GM12873 (cell line): ENCODE results near the gene AUTS2.

Experiments used
- TF ChIP-seq, protein P1 (sequence below): IDR thresholded peaks from 2 replicates; pipeline ENCODE4 v1.5.1; 2012; ENCODE audit warnings: low read depth, mild to moderate bottlenecking, moderate library complexity, low read length, control low read depth; ENCODE audit not compliant: insufficient read depth; ENCODE audit errors: missing control alignments

AUTS2 gene

DNA sequence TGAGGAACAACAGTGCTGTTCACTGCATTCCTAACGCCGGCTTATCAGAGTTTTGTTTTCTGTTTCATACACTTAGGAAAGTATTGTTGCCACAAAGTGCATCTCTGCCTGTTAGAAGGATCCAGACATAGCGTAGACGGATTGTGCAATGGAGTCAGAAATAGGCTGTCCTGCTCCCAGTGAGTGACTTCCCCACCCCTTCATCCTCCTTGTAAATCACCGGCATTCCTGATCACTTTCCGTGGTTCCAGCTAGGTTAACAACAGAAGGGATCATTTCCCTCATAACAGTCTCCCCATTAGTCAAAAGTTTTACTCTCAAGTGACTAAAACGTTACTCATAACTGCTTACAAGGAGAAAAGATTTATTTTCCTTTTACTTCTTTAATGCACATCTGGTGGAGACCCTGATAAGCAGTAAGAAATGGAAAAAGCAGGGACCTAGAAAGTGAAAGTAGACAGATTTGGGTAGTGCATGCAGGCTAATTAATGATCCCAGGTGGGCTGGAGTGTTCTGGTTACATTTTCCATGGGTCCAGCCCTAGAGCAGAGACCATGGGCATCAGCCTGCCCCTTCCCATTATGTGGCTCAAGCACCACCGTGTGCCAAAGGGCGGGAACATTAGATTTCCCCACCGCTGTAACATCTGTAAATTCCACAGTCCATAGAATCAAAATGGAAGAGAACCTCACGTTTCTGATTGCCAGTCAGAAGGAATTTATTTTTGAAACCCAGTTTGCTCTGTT lies 1138.6 kb downstream of the AUTS2 start:
- TF ChIP-seq, protein P1, sequence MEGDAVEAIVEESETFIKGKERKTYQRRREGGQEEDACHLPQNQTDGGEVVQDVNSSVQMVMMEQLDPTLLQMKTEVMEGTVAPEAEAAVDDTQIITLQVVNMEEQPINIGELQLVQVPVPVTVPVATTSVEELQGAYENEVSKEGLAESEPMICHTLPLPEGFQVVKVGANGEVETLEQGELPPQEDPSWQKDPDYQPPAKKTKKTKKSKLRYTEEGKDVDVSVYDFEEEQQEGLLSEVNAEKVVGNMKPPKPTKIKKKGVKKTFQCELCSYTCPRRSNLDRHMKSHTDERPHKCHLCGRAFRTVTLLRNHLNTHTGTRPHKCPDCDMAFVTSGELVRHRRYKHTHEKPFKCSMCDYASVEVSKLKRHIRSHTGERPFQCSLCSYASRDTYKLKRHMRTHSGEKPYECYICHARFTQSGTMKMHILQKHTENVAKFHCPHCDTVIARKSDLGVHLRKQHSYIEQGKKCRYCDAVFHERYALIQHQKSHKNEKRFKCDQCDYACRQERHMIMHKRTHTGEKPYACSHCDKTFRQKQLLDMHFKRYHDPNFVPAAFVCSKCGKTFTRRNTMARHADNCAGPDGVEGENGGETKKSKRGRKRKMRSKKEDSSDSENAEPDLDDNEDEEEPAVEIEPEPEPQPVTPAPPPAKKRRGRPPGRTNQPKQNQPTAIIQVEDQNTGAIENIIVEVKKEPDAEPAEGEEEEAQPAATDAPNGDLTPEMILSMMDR, result no peak

DNA sequence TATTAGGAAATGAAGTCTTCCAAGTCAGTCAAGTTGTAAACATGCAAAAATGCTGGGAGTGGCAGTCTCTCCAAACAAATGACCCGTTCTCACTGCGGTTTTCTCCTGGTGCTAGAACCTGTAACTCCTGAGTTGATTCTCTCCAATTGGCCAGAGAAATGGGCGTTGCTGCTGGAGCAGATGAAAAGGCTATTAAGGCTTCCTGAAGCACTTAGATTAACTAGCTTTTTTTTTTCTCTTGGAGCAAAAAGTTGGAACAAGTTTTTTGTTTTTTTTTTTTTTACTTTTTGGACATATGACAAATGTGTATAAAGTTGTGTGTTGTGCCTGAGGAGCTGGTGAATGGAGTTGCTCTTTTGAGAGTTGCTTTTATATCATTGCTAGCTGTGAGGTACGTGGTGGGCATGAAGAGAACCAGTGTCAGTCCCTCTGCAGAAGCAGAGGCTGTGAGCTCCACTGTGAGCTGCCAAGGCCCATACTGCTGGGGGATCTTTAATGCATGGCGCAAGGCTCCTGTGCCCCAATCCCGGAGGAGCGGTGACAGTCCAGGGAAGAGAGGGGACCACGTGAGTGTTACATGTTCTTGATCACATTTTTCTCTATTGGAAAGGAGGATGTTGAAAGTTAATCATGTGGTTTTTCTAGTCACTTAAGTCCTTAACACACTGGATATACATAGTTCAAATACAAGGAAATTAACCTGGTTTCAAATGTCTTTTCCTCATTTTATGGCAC lies 1140.0 kb downstream of the AUTS2 start:
- TF ChIP-seq, protein P1, result no peak

DNA sequence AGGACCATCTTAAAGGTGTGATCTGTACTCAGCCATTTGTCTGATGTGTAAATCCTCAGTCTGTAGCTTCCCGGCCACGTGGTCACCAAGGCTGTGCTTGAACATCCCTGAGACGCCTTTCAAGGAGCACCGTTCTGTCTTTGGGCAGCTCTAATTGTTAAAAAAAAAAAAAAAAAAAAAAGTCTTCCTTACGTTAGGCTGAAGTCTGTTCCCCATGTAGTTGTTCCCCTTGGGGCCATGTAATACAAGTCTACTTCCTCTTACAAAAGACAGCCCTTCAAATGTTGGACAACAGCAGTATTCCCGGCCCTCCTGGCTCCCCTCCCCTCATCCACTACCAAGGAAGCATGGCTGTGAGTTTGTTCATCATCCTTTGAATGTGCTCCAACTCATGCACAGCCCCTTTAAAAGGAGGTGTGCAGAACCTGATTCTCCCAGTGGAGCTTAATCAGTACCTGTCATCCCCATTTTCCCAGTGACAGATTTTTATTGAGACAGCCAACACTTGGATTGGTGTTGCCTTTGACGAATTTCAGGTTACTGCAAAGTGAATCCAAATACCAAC lies 1141.5 kb downstream of the AUTS2 start:
- TF ChIP-seq, protein P1, result no peak

DNA sequence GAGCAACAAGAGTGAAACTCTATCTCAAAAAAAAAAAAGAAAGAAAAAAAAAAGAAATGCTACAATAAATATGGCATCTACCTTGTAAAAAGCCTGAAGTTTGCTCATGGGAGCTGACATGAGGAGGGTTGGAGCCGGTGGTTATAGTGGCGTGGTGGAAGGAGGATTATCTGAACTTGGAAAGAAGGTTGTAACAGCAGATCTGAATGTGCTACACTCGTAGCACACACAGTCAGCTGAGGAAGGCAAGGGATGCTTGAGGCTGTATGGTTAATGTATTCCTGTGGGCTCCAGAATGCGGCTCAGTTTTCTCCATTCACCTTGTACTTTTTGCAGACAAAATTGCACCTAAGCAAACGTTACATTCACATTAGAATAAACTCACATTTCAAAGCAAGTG lies 1143.4 kb downstream of the AUTS2 start:
- TF ChIP-seq, protein P1, result no peak

DNA sequence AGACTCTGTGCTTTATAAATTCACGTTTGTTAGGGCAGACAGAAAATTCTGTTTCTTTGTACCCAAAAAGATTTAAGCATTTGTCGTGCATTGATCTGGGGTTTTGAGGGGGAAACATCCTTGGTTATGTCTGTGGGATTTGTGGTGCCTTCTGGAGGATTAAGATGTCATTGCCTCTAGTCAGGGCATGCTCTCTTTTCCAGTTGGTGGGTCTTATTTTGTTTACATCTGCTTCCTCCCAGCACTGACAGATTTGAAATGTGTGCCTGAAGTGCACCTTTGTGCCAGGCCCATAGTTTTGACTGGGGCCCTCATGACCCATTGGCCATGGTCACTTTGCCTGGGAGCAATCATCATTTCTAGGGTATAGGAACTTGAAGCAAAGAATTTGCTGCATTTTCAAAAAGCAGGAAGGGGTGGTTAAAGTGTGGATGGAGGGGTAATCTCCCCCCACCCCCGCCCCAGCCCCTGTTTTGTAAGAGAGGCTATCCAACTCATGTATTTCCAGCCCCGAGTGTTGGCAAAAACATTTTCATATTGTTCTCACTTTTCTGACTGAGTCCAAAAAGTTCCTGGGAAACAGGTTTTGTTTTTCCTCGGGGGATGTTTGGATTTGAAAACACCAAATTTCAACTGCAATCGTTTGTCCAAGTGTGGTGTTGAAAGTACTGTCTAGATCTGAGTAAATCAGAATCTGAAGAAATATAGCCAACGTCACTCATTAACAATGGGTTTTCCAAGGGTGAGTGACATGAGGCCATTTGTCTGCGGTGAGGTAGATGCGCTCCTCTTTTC lies 1145.5 kb downstream of the AUTS2 start:
- TF ChIP-seq, protein P1, result no peak

DNA sequence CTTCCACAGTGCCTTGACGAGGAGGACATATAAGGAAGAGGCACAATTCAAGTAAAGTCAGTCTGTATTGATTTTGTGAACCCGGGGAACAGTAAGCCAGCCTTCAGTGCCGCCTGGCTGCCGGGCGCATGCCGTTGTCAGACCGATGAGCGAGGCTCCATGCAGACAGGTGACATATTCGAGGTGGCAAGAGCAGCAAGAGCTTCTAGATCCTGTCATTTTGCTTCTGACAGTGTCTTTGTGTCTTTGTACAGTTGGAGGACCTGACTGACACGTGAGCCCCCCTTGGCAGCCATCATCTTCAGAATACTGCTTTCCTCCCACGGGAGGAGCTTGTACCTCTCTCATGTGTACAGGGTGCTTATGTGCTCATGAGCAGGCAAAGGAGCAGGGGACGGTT lies 1146.2 kb downstream of the AUTS2 start:
- TF ChIP-seq, protein P1, result no peak
